ENCODE results near the gene FKBP7. TPM values are rescaled to one million over a fixed set of nuclear protein-coding genes. Genes with fewer than 3 reads are reported as not detected.

Gene FKBP7
- total and polyA plus RNA-seq, 2 of the 13 experiments (the other 11 are each of a cell fraction or from before 2014, with no cell fraction given) = 12.4 to 14.8 TPM

DNA sequence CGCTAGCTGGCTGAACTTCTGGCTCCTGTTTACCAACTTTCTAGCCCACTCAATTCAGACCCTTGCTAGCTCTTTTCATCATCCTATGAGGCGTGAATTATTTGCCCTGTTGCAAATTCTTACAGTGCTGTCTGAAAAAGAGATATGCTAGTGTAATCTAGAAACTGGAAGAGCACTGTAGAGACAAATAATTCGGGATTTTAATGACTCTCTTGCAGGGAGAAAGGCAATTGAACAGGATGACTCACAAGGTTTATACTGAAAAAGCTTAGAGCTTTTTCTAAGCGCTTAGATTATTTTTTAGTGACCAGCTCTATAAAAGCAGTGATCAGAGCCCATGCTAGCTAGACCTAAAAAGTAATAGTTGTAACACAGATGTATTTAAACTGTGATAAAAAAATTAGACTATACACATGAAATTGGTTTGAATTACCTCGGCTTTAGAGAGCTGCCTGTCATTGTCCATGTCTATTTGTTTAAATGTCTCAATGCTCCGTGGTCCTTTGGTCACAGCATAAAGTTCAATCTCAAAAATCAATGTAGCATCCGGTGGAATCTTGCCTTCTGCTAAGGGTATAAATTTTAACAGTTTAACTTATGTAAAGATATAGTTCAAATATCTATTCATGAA lies 9.1 kb downstream of the FKBP7 start (continued):
- TF ChIP-seq HOXA3 (CRISPR knock-in tag; IDR thresholded peaks at IDR 0.05) = peak; percentile 17; the same call in 1 of the 2 replicates
- no peak for TF ChIP-seq ZNF205 (CRISPR knock-in tag; IDR thresholded peaks at IDR 0.05)
- TF ChIP-seq ZNF784 (CRISPR knock-in tag; IDR thresholded peaks at IDR 0.05; ENCODE audit: borderline replicate concordance) = no peak
- TF ChIP-seq EP300 (IDR thresholded peaks at IDR 0.05; ENCODE audit: low read depth in 2 of 2, low read length in 2 of 2) = peak; percentile 90 to 92
- no peak; the same call in 1 of the 2 replicates for TF ChIP-seq EP300 (CRISPR knock-in tag; IDR thresholded peaks at IDR 0.05; ENCODE audit: borderline replicate concordance)
- TF ChIP-seq JARID2 (CRISPR knock-in tag; IDR thresholded peaks at IDR 0.05; ENCODE audit: insufficient replicate concordance) = no peak
- peak; percentile 55; the same call in 1 of the 2 replicates for TF ChIP-seq MIER2 (CRISPR knock-in tag; IDR thresholded peaks at IDR 0.05)
- peak; percentile 33; the same call in 1 of the 2 replicates for TF ChIP-seq REPIN1 (CRISPR knock-in tag; IDR thresholded peaks at IDR 0.05; ENCODE audit: borderline replicate concordance, low read depth)
- TF ChIP-seq ZFP41 (CRISPR knock-in tag; IDR thresholded peaks at IDR 0.05; ENCODE audit: borderline replicate concordance) = no peak
- TF ChIP-seq SMARCE1 (IDR thresholded peaks at IDR 0.05; ENCODE audit: borderline replicate concordance) = peak; percentile 89
- TF ChIP-seq RCOR2 (CRISPR knock-in tag; IDR thresholded peaks at IDR 0.05) = peak; percentile 74; the same call in 1 of the 2 replicates
- no peak for TF ChIP-seq DNMT3B (CRISPR knock-in tag; conservative IDR thresholded peaks at IDR 0.05)
- TF ChIP-seq ZNF33A (CRISPR knock-in tag; IDR thresholded peaks at IDR 0.05; ENCODE audit: borderline replicate concordance) = peak; percentile 61; the same call in 1 of the 2 replicates
- TF ChIP-seq, protein P1, sequence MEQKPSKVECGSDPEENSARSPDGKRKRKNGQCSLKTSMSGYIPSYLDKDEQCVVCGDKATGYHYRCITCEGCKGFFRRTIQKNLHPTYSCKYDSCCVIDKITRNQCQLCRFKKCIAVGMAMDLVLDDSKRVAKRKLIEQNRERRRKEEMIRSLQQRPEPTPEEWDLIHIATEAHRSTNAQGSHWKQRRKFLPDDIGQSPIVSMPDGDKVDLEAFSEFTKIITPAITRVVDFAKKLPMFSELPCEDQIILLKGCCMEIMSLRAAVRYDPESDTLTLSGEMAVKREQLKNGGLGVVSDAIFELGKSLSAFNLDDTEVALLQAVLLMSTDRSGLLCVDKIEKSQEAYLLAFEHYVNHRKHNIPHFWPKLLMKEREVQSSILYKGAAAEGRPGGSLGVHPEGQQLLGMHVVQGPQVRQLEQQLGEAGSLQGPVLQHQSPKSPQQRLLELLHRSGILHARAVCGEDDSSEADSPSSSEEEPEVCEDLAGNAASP (CRISPR knock-in tag; IDR thresholded peaks at IDR 0.05; ENCODE audit: borderline replicate concordance) = peak; percentile 54; the same call in 1 of the 2 replicates
- no peak for TF ChIP-seq ZBTB33 (CRISPR knock-in tag; IDR thresholded peaks at IDR 0.05)
- TF ChIP-seq ELF1 (CRISPR knock-in tag; IDR thresholded peaks at IDR 0.05) = no peak
- peak; percentile 65; the same call in 1 of the 2 replicates for TF ChIP-seq SOX5 (CRISPR knock-in tag; IDR thresholded peaks at IDR 0.05; ENCODE audit: borderline replicate concordance)
- peak; percentile 35; the same call in 1 of the 2 replicates for TF ChIP-seq E2F1 (CRISPR knock-in tag; IDR thresholded peaks at IDR 0.05)
- 0 out of 2 replicates have a peak, but pooled peaks have one; percentile 39 for TF ChIP-seq BRCA1 (CRISPR knock-in tag; IDR thresholded peaks at IDR 0.05)
- peak; percentile 21; the same call in 1 of the 2 replicates for TF ChIP-seq ZNF281 (CRISPR knock-in tag; IDR thresholded peaks at IDR 0.05; ENCODE audit: borderline replicate concordance)
